NT2/D1 (cell line): ENCODE results near the gene SEC24C.
"Not testable (repeated sequence)": the region's sequence is repeated elsewhere in the genome, so short reads cannot be mapped to it uniquely, and the experiment has no call there.

Experiments used
- DNase-seq: peaks from one replicate; pipeline ENCODE4 v3.0.0-alpha.2; 2011; ENCODE audit warnings: low read depth, low spot score
- H3K27me3 ChIP-seq: 2 replicates; pipeline ENCODE4 v1.6.0; 2011; ENCODE audit warnings: mild to moderate bottlenecking; ENCODE audit not compliant: insufficient read length, insufficient read depth
- H3K36me3 ChIP-seq: 2 replicates; pipeline ENCODE4 v1.6.1; 2011; ENCODE audit warnings: mild to moderate bottlenecking, low read length, mixed read lengths; ENCODE audit not compliant: insufficient read depth, insufficient read length
- H3K4me1 ChIP-seq: 2 replicates; pipeline ENCODE4 v1.5.1; 2011; ENCODE audit not compliant: insufficient read depth, insufficient read length
- H3K4me3 ChIP-seq: 2 replicates; pipeline ENCODE4 v1.5.1; 2011; ENCODE audit warnings: low read depth; ENCODE audit not compliant: insufficient read length
- H3K9ac ChIP-seq: 2 replicates; pipeline ENCODE4 v1.6.0; 2011; ENCODE audit warnings: low read depth; ENCODE audit not compliant: insufficient read length
- H3K9me3 ChIP-seq: 2 replicates; pipeline ENCODE4 v1.5.1; 2011; ENCODE audit warnings: mild to moderate bottlenecking, low read length; ENCODE audit not compliant: insufficient read depth
- SUZ12 ChIP-seq: IDR thresholded peaks from 2 replicates; pipeline ENCODE4 v1.6.1; 2011; ENCODE audit not compliant: insufficient read length, insufficient read depth; ENCODE audit errors: extremely low read depth
- YY1 ChIP-seq: IDR thresholded peaks from 2 replicates; pipeline ENCODE4 v1.6.1; 2011; ENCODE audit not compliant: insufficient read length, insufficient read depth
- ZNF274 ChIP-seq: IDR thresholded peaks from 2 replicates; pipeline ENCODE4 v1.6.1; 2011; ENCODE audit warnings: mild to moderate bottlenecking, low read depth, low read length

SEC24C gene

GRCh38 chr10:73780966-73781365, 36.8 kb downstream of the SEC24C start:
- H3K9me3 ChIP-seq: no peaks in the 10 kb centered on the region
- DNase-seq: no peak
- H3K4me3 ChIP-seq: peak overlapping the region; percentile 78
- H3K9ac ChIP-seq: peak overlapping the region; percentile 89
- H3K27me3 ChIP-seq: no peaks in the 10 kb centered on the region
- peaks cover 3% of the 10 kb centered on the region for H3K4me1 ChIP-seq
- peaks cover 29% of the 10 kb centered on the region for H3K36me3 ChIP-seq
- no peak for TF ChIP-seq ZNF274
- no peak for TF ChIP-seq SUZ12
- TF ChIP-seq YY1: no peak

GRCh38 chr10:73781548-73781878, 37.3 kb downstream of the SEC24C start:
- Histone ChIP-seq H3K4me3 (peak overlapping the region; percentile 78), H3K4me1 (peaks cover 3% of the 10 kb centered on the region), H3K36me3 (peaks cover 28% of the 10 kb centered on the region), H3K9ac (peak overlapping the region; percentile 89), H3K27me3 (no peaks in the 10 kb centered on the region), H3K9me3 (no peaks in the 10 kb centered on the region)
- TF ChIP-seq YY1 (no peak), SUZ12 (no peak), ZNF274 (no peak)
- no peak for DNase-seq

DNA sequence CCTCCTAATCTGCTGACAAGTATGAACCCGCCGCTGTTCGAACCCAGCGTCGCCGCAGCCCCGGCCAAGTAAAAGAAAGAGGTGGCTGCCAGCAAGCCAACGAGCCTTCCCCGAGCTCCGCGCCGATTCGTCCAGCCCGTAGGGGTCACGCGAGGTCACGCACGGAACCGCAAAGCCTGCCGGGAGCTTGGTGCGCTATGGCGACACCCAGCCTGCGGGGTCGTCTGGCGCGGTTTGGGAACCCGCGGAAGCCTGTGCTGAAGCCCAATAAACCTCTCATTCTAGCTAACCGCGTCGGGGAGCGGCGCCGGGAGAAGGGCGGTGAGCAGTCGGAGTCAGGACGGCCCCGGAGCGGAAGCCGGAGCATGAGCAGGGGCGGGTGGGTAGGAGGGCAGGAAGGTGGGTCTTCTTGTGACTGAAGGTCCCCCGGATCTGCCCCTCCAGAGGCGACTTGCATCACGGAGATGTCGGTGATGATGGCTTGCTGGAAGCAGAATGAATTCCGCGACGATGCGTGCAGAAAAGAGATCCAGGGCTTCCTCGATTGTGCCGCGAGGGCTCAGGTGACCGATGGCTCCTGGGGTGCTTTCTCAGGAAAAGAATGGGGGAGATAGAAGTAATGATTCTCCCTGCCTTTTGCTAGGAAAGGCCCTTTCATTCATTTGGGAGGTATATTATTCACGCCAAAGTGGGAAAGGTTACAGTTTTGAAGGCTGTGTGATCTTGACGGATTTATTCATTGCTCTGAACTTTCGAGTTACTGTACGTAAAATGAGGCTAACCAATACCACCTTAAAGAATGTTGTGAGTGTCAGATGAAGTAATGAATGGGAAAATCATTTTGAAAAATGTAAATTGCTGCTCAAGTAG, 37.9 kb downstream of the SEC24C start, which contains the start of gene CHCHD1:
TSS of gene CHCHD1 (plus strand) at position 170 of the 870 bp plus-strand sequence. CDS start at position 198, 28 bp downstream.
- Histone ChIP-seq H3K9me3 (no peaks in the 10 kb centered on the region), H3K9ac (peak within 1 kb of the TSS; percentile 89), H3K4me3 (peak within 1 kb of the TSS; percentile 78), H3K36me3 (peaks cover 28% of the 10 kb centered on the region), H3K4me1 (peaks cover 3% of the 10 kb centered on the region), H3K27me3 (no peaks in the 10 kb centered on the region)
- peak; percentile 66 for DNase-seq
- no peak for TF ChIP-seq SUZ12
- TF ChIP-seq YY1: peak; percentile 76

DNA sequence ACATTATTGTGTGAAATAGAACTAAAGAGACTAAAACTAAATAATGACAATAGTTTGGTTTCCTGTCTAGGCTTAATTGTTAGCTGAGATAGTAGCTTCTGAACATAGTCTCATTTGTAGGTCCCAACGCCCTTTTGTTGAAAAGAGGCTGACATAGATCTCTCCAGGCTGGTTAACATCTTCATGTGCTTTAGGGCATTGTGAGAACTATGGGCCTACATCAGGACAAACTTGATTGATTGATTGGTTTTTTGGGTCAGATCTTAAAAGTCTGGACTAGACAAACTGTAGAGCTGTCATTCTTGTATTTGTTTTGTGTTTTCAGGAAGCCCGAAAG, 38.5 kb downstream of the SEC24C start:
- Histone ChIP-seq H3K4me3 (peak overlapping the region; percentile 78), H3K36me3 (peaks cover 28% of the 10 kb centered on the region), H3K9ac (peak overlapping the region; percentile 89), H3K27me3 (no peaks in the 10 kb centered on the region), H3K4me1 (peaks cover 3% of the 10 kb centered on the region), H3K9me3 (no peaks in the 10 kb centered on the region)
- TF ChIP-seq YY1 (no peak), SUZ12 (no peak), ZNF274 (no peak)
- no peak for DNase-seq

DNA sequence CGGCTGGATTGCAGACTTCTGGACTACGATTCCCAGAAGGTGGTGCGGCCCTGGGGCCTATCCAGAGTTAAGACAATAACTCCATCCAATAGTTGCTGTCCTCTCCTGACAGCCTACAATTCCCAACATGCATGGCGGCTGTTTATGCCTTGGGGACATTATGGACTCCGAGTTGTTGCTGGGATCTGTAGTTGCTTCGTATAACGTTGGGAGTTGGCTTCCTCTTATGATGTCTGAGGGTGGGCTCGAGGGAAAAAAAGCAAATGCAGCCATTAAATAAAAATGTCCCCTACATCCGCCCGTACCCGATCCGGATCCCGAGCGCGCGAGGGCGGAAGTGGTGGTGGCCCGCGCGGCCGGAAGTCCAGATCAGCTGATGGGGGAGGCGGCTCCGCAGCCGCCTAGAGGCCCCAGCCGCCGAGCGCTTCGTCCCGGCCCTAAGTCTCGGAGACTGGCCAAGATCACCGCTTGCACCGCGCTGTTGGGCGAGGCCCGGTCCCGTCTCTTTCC, 41.1 kb downstream of the SEC24C start, which contains the start of gene ZSWIM8:
TSS of gene ZSWIM8 (plus strand) at position 396 of the 510 bp plus-strand sequence. CDS start 273 bp downstream, outside the sequence.
- no peaks in the 10 kb centered on the region for H3K27me3 ChIP-seq
- TF ChIP-seq YY1 (peak; percentile 40), ZNF274 (no peak)
- peak; percentile 80 for DNase-seq

DNA sequence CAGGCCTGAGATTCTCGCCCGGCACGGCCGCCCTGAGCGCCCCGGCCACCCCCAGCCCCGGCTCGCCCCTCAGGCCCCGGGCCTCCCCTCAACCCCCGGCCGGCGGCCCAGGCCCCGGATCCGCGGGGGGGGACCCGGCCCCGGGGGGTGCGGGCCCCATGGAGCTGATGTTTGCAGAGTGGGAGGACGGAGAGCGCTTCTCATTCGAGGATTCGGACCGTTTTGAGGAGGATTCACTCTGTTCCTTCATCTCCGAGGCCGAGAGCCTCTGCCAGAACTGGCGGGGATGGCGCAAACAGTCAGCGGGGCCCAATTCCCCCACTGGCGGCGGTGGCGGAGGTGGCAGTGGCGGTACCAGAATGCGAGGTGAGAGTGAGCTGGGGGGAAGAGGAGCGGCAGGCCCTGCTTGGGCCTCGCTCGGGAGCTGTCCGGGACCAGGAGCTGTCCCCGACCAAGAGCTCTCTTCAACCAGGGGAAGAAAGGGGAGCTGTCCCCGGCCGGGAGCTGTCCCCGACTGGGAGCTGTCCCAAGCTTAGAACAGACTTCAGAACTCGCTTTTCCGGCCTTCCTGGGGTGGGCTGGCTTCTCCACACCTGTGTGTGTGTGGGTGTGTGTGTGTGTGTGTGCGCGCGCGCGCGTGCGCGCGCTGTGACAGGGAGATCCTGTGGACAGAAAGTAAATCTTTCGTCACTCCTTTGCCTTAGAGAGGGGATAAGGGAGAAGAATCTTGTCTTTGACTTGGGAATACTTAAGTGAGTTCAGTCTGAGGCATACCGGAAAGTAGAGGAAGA, 41.7 kb downstream of the SEC24C start:
- no peak for DNase-seq
- H3K4me1 ChIP-seq: peaks cover 5% of the 10 kb centered on the region
- H3K9me3 ChIP-seq: no peaks in the 10 kb centered on the region
- H3K27me3 ChIP-seq: no peaks in the 10 kb centered on the region
- H3K4me3 ChIP-seq: peak overlapping the region; percentile 61
- H3K36me3 ChIP-seq: peaks cover 18% of the 10 kb centered on the region
- H3K9ac ChIP-seq: peak overlapping the region; percentile 83
- TF ChIP-seq ZNF274: no peak
- TF ChIP-seq YY1: no peak
- no peak for TF ChIP-seq SUZ12

More for the DNA sequence above, 41.1 kb downstream of the SEC24C start, which contains the start of gene ZSWIM8:
- Histone ChIP-seq H3K9me3 (no peaks in the 10 kb centered on the region), H3K4me3 (peak within 1 kb of the TSS; percentile 61), H3K36me3 (peaks cover 21% of the 10 kb centered on the region), H3K9ac (peak within 1 kb of the TSS; percentile 83), H3K4me1 (peaks cover 6% of the 10 kb centered on the region)

GRCh38 chr10:73786512-73786885, 42.3 kb downstream of the SEC24C start:
- Histone ChIP-seq H3K4me3 (peak overlapping the region; percentile 61), H3K36me3 (peaks cover 23% of the 10 kb centered on the region), H3K9me3 (no peaks in the 10 kb centered on the region), H3K9ac (peak overlapping the region; percentile 17), H3K4me1 (peaks cover 5% of the 10 kb centered on the region), H3K27me3 (no peaks in the 10 kb centered on the region)
- no peak for TF ChIP-seq YY1
- no peak for TF ChIP-seq SUZ12
- TF ChIP-seq ZNF274: no peak
- no peak for DNase-seq

- H3K9me3 ChIP-seq, H3K27me3 ChIP-seq, H3K9ac ChIP-seq, H3K4me3 ChIP-seq, DNase-seq, H3K4me1 ChIP-seq: not testable (repeated sequence)
- H3K36me3 ChIP-seq: peaks cover 30% of the 10 kb centered on the region
Measured at GRCh38 chr10:73787031-73787800, 43.0 kb downstream of the SEC24C start.
